Fibroblast of villous mesenchyme (primary cell): ENCODE measurements around the gene CPSF4L. TPM values are rescaled to one million over a fixed set of nuclear protein-coding genes. Genes with fewer than 3 reads are reported as not detected.

Experiments
- DNase-seq: peaks from one replicate; pipeline ENCODE4 v3.0.0-alpha.2; 2010; ENCODE audit warnings: low read depth
- H3K4me3 ChIP-seq: 2 replicates; pipeline ENCODE4 v1.5.1; 2011; ENCODE audit warnings: low read depth, mild to moderate bottlenecking, low read length
- CTCF ChIP-seq: IDR thresholded peaks from 2 replicates; pipeline ENCODE4 v1.5.1; 2012; ENCODE audit warnings: low read depth, mild to moderate bottlenecking, low read length; ENCODE audit not compliant: insufficient read depth
- total RNA-seq: library from RNA; depleted of rRNA; stranded (reverse); fragments of >200 nt; gene quantifications from 2 replicates; pipeline ENCODE4 v1.2.3, GENCODE V29; 2012

CPSF4L gene
- total RNA-seq, 1 donor, result not detected

GRCh38 chr17:73305845-73306836 lies 44.5 kb upstream of the CPSF4L start:
- no peak for TF ChIP-seq CTCF
- DNase-seq, result no peak
- peak overlapping the region; percentile 12 for H3K4me3 ChIP-seq

GRCh38 chr17:73304971-73305812 lies 43.5 kb upstream of the CPSF4L start:
- DNase-seq, result peak; percentile 85
- H3K4me3 ChIP-seq, result peak overlapping the region; percentile 43
- peak; percentile 35 for TF ChIP-seq CTCF

- no peak for TF ChIP-seq CTCF
- peak overlapping the region; percentile 19 for H3K4me3 ChIP-seq
- peak; percentile 92 for DNase-seq
Measured at GRCh38 chr17:73304438-73304837, 42.8 kb upstream of the CPSF4L start.

GRCh38 chr17:73302189-73302588 lies 40.5 kb upstream of the CPSF4L start:
- peak; percentile 75 for DNase-seq
- TF ChIP-seq CTCF, result no peak
- H3K4me3 ChIP-seq, result no peak overlapping the region

- TF ChIP-seq CTCF, result no peak
- DNase-seq, result no peak
- no peak overlapping the region for H3K4me3 ChIP-seq
Measured at GRCh38 chr17:73301369-73301768, 39.7 kb upstream of the CPSF4L start.

GRCh38 chr17:73300392-73300791 lies 38.7 kb upstream of the CPSF4L start:
- H3K4me3 ChIP-seq, result no peak overlapping the region
- TF ChIP-seq CTCF, result no peak
- no peak for DNase-seq
